Right ventricle myocardium superior (tissue), 1 donor: Measurements from ENCODE around the gene DOCK1. TPM values are rescaled to one million over a fixed set of nuclear protein-coding genes. Genes with fewer than 3 reads are reported as not detected.

Source experiments
- ATAC-seq: fragments of 200-7000 bp; cut with Tn5 transposase; one replicate; pipeline ENCODE4 v1.9.1; 2020; ENCODE audit warnings: mild to moderate bottlenecking; ENCODE audit not compliant: poor library complexity
- DNase-seq: peaks from one replicate; pipeline ENCODE4 v3.0.0-alpha.2; 2020
- intact Hi-C: fragments of 100-400 bp; cut with DNase I; formaldehyde crosslinking; loops from one replicate; pipeline ENCODE4 v1.11.2; 2022
- total RNA-seq: library from RNA; stranded (reverse); fragmentation: NEBNext Ultra II Directional; extraction: Animal tissue kit (Norgen Biotek cat#: 25700); gene quantifications from one replicate; pipeline ENCODE4 v1.2.1, GENCODE V29; 2021
- donor health status: DM: no; HTN: yes; CAD: no; lungs with severe emphysema.

The DOCK1 gene
- total RNA-seq, 1 donor from 2014 or later, result 14.3 TPM

GRCh38 chr10:127090138-127090537, 184.9 kb downstream of the DOCK1 start:
- no peak for ATAC-seq
- no peak for DNase-seq
- intact Hi-C loops, result no loop called here

GRCh38 chr10:127091354-127091753, 186.1 kb downstream of the DOCK1 start:
- DNase-seq, result no peak
- no peak for ATAC-seq
- intact Hi-C loops, result no loop called here

- no peak for ATAC-seq
- intact Hi-C loops, result no loop called here
Measured at GRCh38 chr10:127092916-127093315, 187.7 kb downstream of the DOCK1 start.

GRCh38 chr10:127094984-127095383, 189.8 kb downstream of the DOCK1 start:
- no peak for ATAC-seq
- intact Hi-C loops, result no loop called here
- DNase-seq, result no peak

More at GRCh38 chr10:127092916-127093315, 187.7 kb downstream of the DOCK1 start:
- no peak for DNase-seq

- DNase-seq (no peak), ATAC-seq (no peak)
- intact Hi-C loops, result no loop called here
Measured at GRCh38 chr10:127100983-127101615, 195.9 kb downstream of the DOCK1 start.

GRCh38 chr10:127102176-127102575, 196.9 kb downstream of the DOCK1 start:
- intact Hi-C loops, result no loop called here
- DNase-seq, result no peak
- ATAC-seq, result no peak

GRCh38 chr10:127115100-127115499, 209.9 kb downstream of the DOCK1 start:
- intact Hi-C loops, result no loop called here
- no peak for DNase-seq
- ATAC-seq, result no peak

GRCh38 chr10:127117125-127117524, 211.9 kb downstream of the DOCK1 start:
- no peak for ATAC-seq
- intact Hi-C loops, result no loop called here
- DNase-seq, result peak; percentile 65

- DNase-seq, result no peak
- intact Hi-C loops, result no loop called here
- no peak for ATAC-seq
Measured at GRCh38 chr10:127118034-127118433, 212.8 kb downstream of the DOCK1 start.

GRCh38 chr10:127119936-127120335, 214.7 kb downstream of the DOCK1 start:
- intact Hi-C loops, result no loop called here
- no peak for DNase-seq
- ATAC-seq, result no peak

GRCh38 chr10:127122831-127123230, 217.6 kb downstream of the DOCK1 start:
- ATAC-seq, result no peak
- DNase-seq, result no peak
- intact Hi-C loops, result no loop called here

GRCh38 chr10:127123626-127124025, 218.4 kb downstream of the DOCK1 start:
- ATAC-seq, result no peak
- intact Hi-C loops, result no loop called here
- no peak for DNase-seq

- no peak for DNase-seq
- no peak for ATAC-seq
- intact Hi-C loops, result no loop called here
Measured at GRCh38 chr10:127125331-127125730, 220.1 kb downstream of the DOCK1 start.

- ATAC-seq, result no peak
- DNase-seq, result no peak
- intact Hi-C loops, result no loop called here
Measured at GRCh38 chr10:127127822-127128221, 222.6 kb downstream of the DOCK1 start.

GRCh38 chr10:127129104-127129503, 223.9 kb downstream of the DOCK1 start:
- ATAC-seq (no peak), DNase-seq (no peak)
- intact Hi-C loops, result no loop called here

- intact Hi-C loops, result no loop called here
- no peak for ATAC-seq
- DNase-seq, result no peak
Measured at GRCh38 chr10:127132451-127132850, 227.2 kb downstream of the DOCK1 start.

- DNase-seq, result no peak
- intact Hi-C loops, result no loop called here
Measured at GRCh38 chr10:127133225-127133624, 228.0 kb downstream of the DOCK1 start.

GRCh38 chr10:127133672-127134500, 228.7 kb downstream of the DOCK1 start:
- DNase-seq (no peak), ATAC-seq (no peak)
- intact Hi-C loops, result no loop called here

More at GRCh38 chr10:127133225-127133624, 228.0 kb downstream of the DOCK1 start:
- ATAC-seq, result no peak

GRCh38 chr10:127135844-127136577, 230.8 kb downstream of the DOCK1 start:
- DNase-seq (no peak), ATAC-seq (no peak)
- intact Hi-C loops, result no loop called here

- DNase-seq (no peak), ATAC-seq (no peak)
- intact Hi-C loops, result no loop called here
Measured at GRCh38 chr10:127137391-127137790, 232.2 kb downstream of the DOCK1 start.
